ENCODE data around the gene RALGAPB. TPM values are rescaled to one million over a fixed set of nuclear protein-coding genes. Genes with fewer than 3 reads are reported as not detected.

The RALGAPB gene
- total RNA-seq, 1 donor from 2014 or later, result 36.5 TPM

DNA sequence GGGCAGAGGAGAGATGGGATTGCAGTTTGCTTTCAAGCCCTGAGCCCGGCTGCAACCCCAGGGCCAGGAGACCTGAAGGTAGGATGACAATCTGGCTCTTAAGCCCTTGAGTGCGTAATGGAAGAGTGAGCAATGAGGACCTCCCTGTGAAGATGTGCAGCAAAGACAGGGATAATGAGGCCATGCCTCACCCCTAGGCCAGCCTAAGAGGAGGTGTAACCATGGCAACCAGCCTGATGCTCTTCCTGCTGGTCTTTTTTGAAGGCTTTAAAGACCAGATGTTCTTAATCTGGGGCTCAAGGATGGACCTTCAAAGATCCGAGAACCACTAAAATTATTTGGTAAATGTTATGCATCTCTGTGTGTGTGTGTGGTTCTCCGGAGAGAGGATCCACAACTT lies 137.2 kb downstream of the RALGAPB start:
- DNase-seq (ENCODE audit: low spot score), result no peak

DNA sequence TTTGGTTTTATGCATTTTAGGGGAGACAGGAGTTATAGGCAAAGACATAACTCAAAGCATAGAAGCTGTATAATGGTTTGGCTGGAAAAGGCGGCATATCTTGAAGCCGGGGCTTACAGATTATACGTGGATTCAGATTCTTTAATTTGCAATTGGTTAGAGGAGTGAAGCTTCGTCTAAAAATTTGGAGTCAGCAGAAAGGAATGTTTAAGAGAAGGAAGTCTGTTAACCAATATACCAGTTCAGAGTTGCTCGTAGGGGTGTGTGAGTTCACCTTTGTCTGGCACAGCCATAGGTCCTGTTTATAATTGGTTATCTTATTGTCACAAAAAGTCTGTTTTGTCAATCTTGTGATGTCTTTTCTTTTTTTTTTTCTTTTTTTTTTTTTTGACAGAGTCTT lies 137.9 kb downstream of the RALGAPB start:
- no peak for DNase-seq (ENCODE audit: low spot score)

- no peak for DNase-seq (ENCODE audit: low spot score)
Observed at GRCh38 chr20:38612751-38613515, 140.3 kb downstream of the RALGAPB start.

GRCh38 chr20:38615283-38615682 lies 142.6 kb downstream of the RALGAPB start:
- no peak for DNase-seq (ENCODE audit: low spot score)

DNA sequence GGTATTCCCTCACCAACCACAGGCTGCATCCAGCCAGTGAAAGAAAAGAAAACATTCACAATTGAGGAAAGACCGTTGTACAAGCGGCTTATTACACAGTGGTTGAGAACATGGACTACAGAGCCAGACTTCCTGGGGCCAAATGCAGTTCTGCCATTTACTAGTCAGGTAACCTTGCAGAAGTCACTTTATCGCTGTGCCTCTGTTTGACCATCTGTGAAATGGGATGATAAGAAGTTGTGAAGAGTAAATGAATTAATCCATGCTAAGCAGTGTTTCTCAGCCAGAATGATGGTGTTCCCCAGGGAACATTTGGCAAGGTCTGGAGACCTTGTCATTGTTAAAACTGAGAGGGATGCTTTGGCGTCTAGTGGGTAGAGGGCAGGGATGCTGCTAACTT lies 143.8 kb downstream of the RALGAPB start:
- DNase-seq (ENCODE audit: low spot score), result no peak

- DNase-seq (ENCODE audit: low spot score), result no peak
Observed at GRCh38 chr20:38617011-38617829, 144.6 kb downstream of the RALGAPB start.

GRCh38 chr20:38617830-38618196 lies 145.2 kb downstream of the RALGAPB start:
- DNase-seq (ENCODE audit: low spot score), result no peak

GRCh38 chr20:38620441-38620840 lies 147.8 kb downstream of the RALGAPB start:
- DNase-seq (ENCODE audit: low spot score), result no peak

GRCh38 chr20:38623061-38623460 lies 150.4 kb downstream of the RALGAPB start:
- DNase-seq (ENCODE audit: low spot score), result no peak

DNA sequence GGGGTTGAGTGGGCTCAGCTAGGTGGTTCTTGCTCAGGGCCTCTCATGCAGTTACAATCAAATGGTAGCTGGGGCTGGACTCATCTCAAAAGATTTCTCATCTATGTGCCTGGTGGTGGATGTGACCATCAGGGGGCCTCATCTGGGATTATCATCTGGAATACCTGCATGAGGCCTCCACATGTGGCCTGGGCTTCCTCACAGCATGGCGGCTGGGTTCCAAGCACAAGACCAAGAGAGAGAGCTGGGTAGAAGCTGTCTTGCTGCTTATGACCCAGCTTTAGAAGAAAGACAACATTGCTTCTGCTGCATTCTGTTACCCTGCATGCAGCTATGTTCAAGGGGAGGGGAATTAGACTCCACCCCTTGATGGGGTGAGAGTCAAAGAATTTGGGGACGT lies 151.4 kb downstream of the RALGAPB start:
- no peak for DNase-seq (ENCODE audit: low spot score)

DNA sequence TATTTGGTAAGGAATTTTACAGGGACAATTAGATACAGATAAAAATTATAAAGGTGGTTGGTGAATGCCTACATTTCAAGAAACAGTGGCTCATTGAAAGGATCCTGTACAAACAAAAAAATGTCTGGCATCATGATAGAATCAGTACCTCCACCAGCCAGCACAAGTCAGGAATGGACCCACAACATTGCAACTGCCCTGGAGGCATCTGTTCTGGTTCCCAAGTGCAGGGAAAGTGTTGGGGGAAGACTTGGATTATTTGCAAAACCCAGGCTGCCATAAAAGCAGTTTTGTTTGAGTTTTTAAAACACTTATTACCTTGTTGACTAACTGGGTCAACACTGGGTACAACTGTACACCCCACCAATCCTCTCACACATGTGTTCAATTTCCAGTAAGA lies 153.3 kb downstream of the RALGAPB start:
- DNase-seq (ENCODE audit: low spot score), result no peak

GRCh38 chr20:38626921-38627659 lies 154.4 kb downstream of the RALGAPB start:
- DNase-seq (ENCODE audit: low spot score), result no peak

Other genes starting within 250 kb of the RALGAPB start
- 7.1 TPM for gene KIAA1755, start 212.1 kb upstream of the RALGAPB start, total RNA-seq
- gene BPI, start 168.7 kb upstream of the RALGAPB start, total RNA-seq, result 0.72 TPM
- gene LBP, start 126.4 kb upstream of the RALGAPB start, total RNA-seq, result 0.55 TPM
- 15.1 TPM for gene SNHG17, start 37.5 kb upstream of the RALGAPB start, total RNA-seq
- not detected for gene ADIG, start 108.4 kb downstream of the RALGAPB start, total RNA-seq
- gene ARHGAP40, start 129.0 kb downstream of the RALGAPB start, total RNA-seq, result not detected

Data from mucosa of gallbladder (tissue), 1 donor.